GM04503 (cell line): Measurements from ENCODE around the gene CLDN12.

Experiments
- DNase-seq: peaks from one replicate; pipeline ENCODE4 v3.0.0-alpha.2; 2012; ENCODE audit warnings: low read depth

Gene CLDN12

GRCh38 chr7:90403174-90404113 lies at the start of gene CLDN12:
CLDN12 (plus strand) TSS chr7:90403461; CDS start chr7:90412677, 9,216 bp downstream.
- DNase-seq, result peak; percentile 88

GRCh38 chr7:90383422-90383821 lies 19.8 kb upstream of the CLDN12 start:
- DNase-seq, result no peak

GRCh38 chr7:90383861-90384260 lies 19.4 kb upstream of the CLDN12 start:
- DNase-seq, result no peak

GRCh38 chr7:90384433-90384832 lies 18.8 kb upstream of the CLDN12 start:
- no peak for DNase-seq

GRCh38 chr7:90387470-90388240 lies 15.6 kb upstream of the CLDN12 start:
- no peak for DNase-seq

- DNase-seq, result no peak
Observed at GRCh38 chr7:90390926-90391325, 12.3 kb upstream of the CLDN12 start.

- DNase-seq, result no peak
Observed at GRCh38 chr7:90391488-90391887, 11.8 kb upstream of the CLDN12 start.

- DNase-seq, result no peak
Observed at GRCh38 chr7:90396420-90396819, 6.8 kb upstream of the CLDN12 start.

- no peak for DNase-seq
Observed at GRCh38 chr7:90401989-90402388, 1.3 kb upstream of the CLDN12 start.

GRCh38 chr7:90402785-90403173 lies 482 bp upstream of the CLDN12 start:
- DNase-seq, result no peak

- no peak for DNase-seq
Observed at GRCh38 chr7:90404777-90405176, 1.5 kb downstream of the CLDN12 start.

GRCh38 chr7:90407484-90407821 lies 4.2 kb downstream of the CLDN12 start:
- no peak for DNase-seq

GRCh38 chr7:90408142-90408541 lies 4.9 kb downstream of the CLDN12 start:
- no peak for DNase-seq

- no peak for DNase-seq
Observed at GRCh38 chr7:90409667-90410066, 6.4 kb downstream of the CLDN12 start.

- DNase-seq, result no peak
Observed at GRCh38 chr7:90411510-90411909, 8.2 kb downstream of the CLDN12 start.

GRCh38 chr7:90412458-90413184 lies 9.4 kb downstream of the CLDN12 start:
- no peak for DNase-seq

GRCh38 chr7:90413185-90413528 lies 9.9 kb downstream of the CLDN12 start:
- no peak for DNase-seq

- DNase-seq, result no peak
Observed at GRCh38 chr7:90421651-90422050, 18.4 kb downstream of the CLDN12 start.

- DNase-seq, result no peak
Observed at GRCh38 chr7:90424720-90425119, 21.5 kb downstream of the CLDN12 start.

- no peak for DNase-seq
Observed at GRCh38 chr7:90425376-90425775, 22.1 kb downstream of the CLDN12 start.

- DNase-seq, result no peak
Observed at GRCh38 chr7:90430614-90431460, 27.6 kb downstream of the CLDN12 start.

- DNase-seq, result no peak
Observed at GRCh38 chr7:90432752-90433151, 29.5 kb downstream of the CLDN12 start.
